OCI-LY7 (cell line): ENCODE results near the gene VAC14. TPM values are rescaled to one million over a fixed set of nuclear protein-coding genes. Genes with fewer than 3 reads are reported as not detected.

Source experiments
- BruUV-seq: library from RNA; stranded (reverse); fragments of 400-500 nt; replicated peaks from 2 replicates; lab custom pipeline; 2021; lab: Mats Ljungman, UMichigan
- CTCF ChIA-PET: fragments of 300-600 bp; sonication (Branson Sonifier 250); formaldehyde crosslinking; loops from one replicate; lab custom pipeline; 2022; ENCODE audit warnings: antibody characterized with exemption; ENCODE audit not compliant: unreplicated experiment; lab: Charles Lee
- POLR2A ChIA-PET: fragments of 300-600 bp; sonication (Branson Sonifier 250); formaldehyde crosslinking; loops from one replicate; lab custom pipeline; 2022; ENCODE audit warnings: antibody characterized with exemption; lab: Charles Lee
- DNase-seq: peaks from one replicate; pipeline ENCODE4 v3.0.0-alpha.2; 2015; ENCODE audit warnings: low spot score
- H2AFZ ChIP-seq: fragments of 200-600 bp; sonication (generic), shearing (Covaris generic); 2 replicates; pipeline ENCODE4 v1.6.1; 2014; ENCODE audit warnings: mild to moderate bottlenecking, antibody characterized with exemption, low read length, moderate library complexity
- H3K27ac ChIP-seq: fragments of 200-600 bp; sonication (generic); 2 replicates; pipeline ENCODE4 v1.5.1; 2014; ENCODE audit warnings: mixed run types, low read depth, mild to moderate bottlenecking, moderate library complexity, low read length, inconsistent platforms; ENCODE audit not compliant: poor library complexity, severe bottlenecking
- H3K36me3 ChIP-seq: fragments of 200-600 bp; sonication (generic); 2 replicates; pipeline ENCODE4 v1.6.1; 2014; ENCODE audit warnings: mild to moderate bottlenecking, antibody characterized with exemption, low read length, moderate library complexity, mixed read lengths; ENCODE audit not compliant: insufficient read depth
- H3K4me1 ChIP-seq: fragments of 200-600 bp; sonication (generic); 2 replicates; pipeline ENCODE4 v1.5.1; 2014; ENCODE audit warnings: mild to moderate bottlenecking, low read length; ENCODE audit not compliant: insufficient read depth, poor library complexity, severe bottlenecking
- H3K4me2 ChIP-seq: fragments of 200-600 bp; sonication (generic); 2 replicates; pipeline ENCODE4 v1.6.1; 2014; ENCODE audit warnings: mild to moderate bottlenecking, low read length
- H3K4me3 ChIP-seq: fragments of 200-600 bp; sonication (generic); 2 replicates; pipeline ENCODE4 v1.5.1; 2014; ENCODE audit warnings: mild to moderate bottlenecking, low read depth, low read length; ENCODE audit not compliant: poor library complexity, severe bottlenecking
- H3K79me2 ChIP-seq: fragments of 200-600 bp; sonication (generic); 2 replicates; pipeline ENCODE4 v1.6.1; 2016; ENCODE audit warnings: low read depth, mild to moderate bottlenecking, low read length, moderate library complexity, mixed read lengths; ENCODE audit not compliant: insufficient read depth
- H3K9me2 ChIP-seq: fragments of 200-600 bp; sonication (generic); 2 replicates; pipeline ENCODE4 v1.6.1; 2016; ENCODE audit warnings: mild to moderate bottlenecking, low read length, mixed read lengths; ENCODE audit not compliant: insufficient read depth
- H3K9me3 ChIP-seq: fragments of 200-600 bp; sonication (generic); 2 replicates; pipeline ENCODE4 v1.6.1; 2014; ENCODE audit warnings: mild to moderate bottlenecking, mixed run types, low read length, mixed read lengths
- H4K20me1 ChIP-seq: fragments of 200-600 bp; sonication (generic); 2 replicates; pipeline ENCODE4 v1.6.1; 2014; ENCODE audit warnings: mild to moderate bottlenecking, antibody characterized with exemption, low read length, moderate library complexity, mixed read lengths; ENCODE audit not compliant: insufficient read depth
- CTCF ChIP-seq: fragments of 200-600 bp; sonication (generic); conservative IDR thresholded peaks from 2 replicates; pipeline ENCODE4 v1.5.1; 2014; ENCODE audit warnings: mild to moderate bottlenecking, antibody characterized with exemption, low read length, moderate library complexity, mixed read lengths
- EZH2phosphoT487 ChIP-seq: fragments of 200-600 bp; sonication (generic); IDR thresholded peaks from 2 replicates; pipeline ENCODE4 v1.6.1; 2018; ENCODE audit warnings: low read depth, borderline replicate concordance, mild to moderate bottlenecking, mixed run types, antibody characterized with exemption, low read length, moderate library complexity, mixed read lengths
- intact Hi-C: fragments of 100-400 bp; cut with micrococcal nuclease; formaldehyde crosslinking; loops from one replicate; pipeline ENCODE4 v1.10.0; 2022; ENCODE audit not compliant: unreplicated experiment
- total RNA-seq, 2 experiments: library from RNA; depleted of rRNA in 1 of 2; stranded (reverse); fragments of >200 nt in 1 of 2; shearing (Covaris generic) in 1 of 2; gene quantifications; 2 replicates each; pipeline ENCODE4 v1.2.3, GENCODE V29; 2014 to 2022

Gene VAC14
- total RNA-seq, 2 experiments from 2014 or later: 37.6 to 43.1 TPM

DNA sequence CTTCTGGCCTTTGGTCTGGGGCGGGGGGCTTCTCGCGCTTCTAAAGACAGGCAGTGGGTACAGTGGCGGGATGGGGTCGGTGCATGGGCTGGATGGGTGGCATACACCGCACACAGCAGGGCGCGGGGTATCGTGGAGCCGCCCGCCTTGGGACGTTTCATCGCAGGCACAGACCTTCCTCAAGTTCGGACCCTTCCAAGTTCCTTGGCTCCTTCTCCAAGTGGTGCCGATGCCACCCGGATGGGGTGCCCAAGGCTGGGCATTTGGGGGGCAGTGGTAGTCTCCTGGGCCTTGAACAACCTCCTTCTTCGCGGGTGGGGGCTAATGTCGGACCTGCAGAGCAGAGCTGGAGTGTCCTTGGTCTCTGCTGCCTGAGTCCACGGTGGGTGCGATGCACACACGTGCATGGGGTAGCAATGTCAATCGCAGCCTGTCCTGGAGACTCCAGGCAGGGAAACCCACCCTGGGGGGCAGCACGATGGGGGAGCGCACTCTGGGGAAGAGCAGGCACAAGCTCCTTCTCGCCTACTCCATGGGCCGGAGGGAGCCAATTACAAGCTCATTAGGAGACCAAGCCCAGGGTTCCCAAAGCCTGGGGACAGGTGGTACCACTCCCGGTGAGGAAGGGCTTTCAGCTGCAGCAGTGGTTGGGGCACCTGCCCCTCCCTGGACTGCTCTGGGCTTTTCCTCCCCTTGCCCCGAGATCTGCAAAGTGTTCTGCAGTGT, 114.4 kb downstream of the VAC14 start:
- DNase-seq: no peak
- CTCF ChIA-PET: no interaction called here
- BruUV-seq: no TSS peak
- H3K4me1 ChIP-seq: no peaks in the 10 kb centered on the region
- intact Hi-C loops: no loop called here
- H3K36me3 ChIP-seq: no peaks in the 10 kb centered on the region
- no peaks in the 10 kb centered on the region for H4K20me1 ChIP-seq
- H3K4me2 ChIP-seq: no peak overlapping the region
- TF ChIP-seq CTCF: no peak
- TF ChIP-seq EZH2phosphoT487: no peak
- H3K9me2 ChIP-seq: no peaks in the 10 kb centered on the region
- no peak overlapping the region for H2AFZ ChIP-seq
- H3K27ac ChIP-seq: no peak overlapping the region
- POLR2A ChIA-PET: interaction anchor here (0.6 kb wide), 1 partner anchor 658 kb away, joined by 3 read pairs; no protein-coding TSS in a partner anchor
- H3K79me2 ChIP-seq: no peaks in the 10 kb centered on the region
- H3K9me3 ChIP-seq: no peaks in the 10 kb centered on the region
- no peak overlapping the region for H3K4me3 ChIP-seq

DNA sequence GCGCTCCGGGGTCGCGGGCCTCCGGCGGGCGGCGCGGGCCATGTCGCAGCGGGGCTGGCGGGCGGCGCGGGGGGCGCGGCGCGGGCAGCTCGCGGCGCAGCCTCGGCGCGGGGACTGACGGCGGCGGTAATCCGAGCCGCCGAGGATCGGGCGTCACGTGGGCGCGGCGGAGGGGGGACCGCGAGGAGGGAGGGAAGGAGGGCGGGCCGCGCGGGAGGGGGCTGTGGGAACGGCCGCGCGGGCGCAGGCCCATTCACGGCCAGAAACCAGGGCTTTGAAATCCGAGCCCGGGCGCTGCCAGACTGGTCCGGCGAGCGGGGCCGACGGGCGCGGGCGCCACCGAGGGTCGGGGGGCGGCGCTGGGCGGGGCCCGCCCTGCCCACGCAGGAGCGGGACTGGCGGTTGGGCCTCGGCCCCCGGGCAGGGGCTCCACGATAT, 115.0 kb downstream of the VAC14 start, which contains the start of gene MTSS2:
Gene MTSS2 (minus strand): TSS at position 116 of the 438 bp plus-strand sequence. CDS start 262 bp downstream, outside the sequence.
- no peak within 1 kb of the TSS for H3K4me3 ChIP-seq
- ChIA-PET POLR2A (no interaction called here), CTCF (no interaction called here)
- H2AFZ ChIP-seq: no peak within 1 kb of the TSS
- H4K20me1 ChIP-seq: no peaks in the 10 kb centered on the region
- intact Hi-C loops: no loop called here
- DNase-seq: no peak
- H3K4me1 ChIP-seq: no peaks in the 10 kb centered on the region
- no peaks in the 10 kb centered on the region for H3K9me3 ChIP-seq
- no peak within 1 kb of the TSS for H3K4me2 ChIP-seq
- no peaks in the 10 kb centered on the region for H3K36me3 ChIP-seq
- no peaks in the 10 kb centered on the region for H3K79me2 ChIP-seq
- no peak within 1 kb of the TSS for H3K27ac ChIP-seq
- TF ChIP-seq EZH2phosphoT487 (no peak), CTCF (no peak)
- no TSS peak for BruUV-seq
- no peaks in the 10 kb centered on the region for H3K9me2 ChIP-seq
